Posterior vena cava (tissue), 2 donors: Measurements from ENCODE around the gene PDE8B. TPM values are rescaled to one million over a fixed set of nuclear protein-coding genes. Genes with fewer than 3 reads are reported as not detected.

Source experiments
- DNase-seq: peaks from one replicate; pipeline ENCODE4 v3.0.0-alpha.2; 2020; ENCODE audit warnings: low spot score
- intact Hi-C, 2 donors: fragments of 100-400 bp; cut with DNase I; formaldehyde crosslinking; loops; one replicate each; pipeline versions ENCODE4 v1.14.1 to v1.14.2; 2022 to 2023
- total RNA-seq, 2 donors: library from RNA; stranded (reverse); fragmentation: NEBNext Ultra II Directional; extraction: Animal tissue kit (Norgen Biotek cat#: 25700); gene quantifications; one replicate each; pipeline ENCODE4 v1.2.1, GENCODE V29; 2021
- donor health status: DM: yes; HTN: yes; CAD: no.
- donor health status: DM: yes; HTN: yes; CAD: no.

PDE8B gene
- total RNA-seq, 2 donors from 2014 or later, result 7.7 to 15.1 TPM

- DNase-seq, result no peak
These were observed 123.1 kb downstream of the PDE8B start for GRCh38 chr5:77333451-77334123.

GRCh38 chr5:77337246-77337645 is 126.8 kb downstream of the PDE8B start:
- no peak for DNase-seq
- intact Hi-C loops, result no loop called here

More at GRCh38 chr5:77333451-77334123, 123.1 kb downstream of the PDE8B start:
- intact Hi-C loops, result no loop called here

DNA sequence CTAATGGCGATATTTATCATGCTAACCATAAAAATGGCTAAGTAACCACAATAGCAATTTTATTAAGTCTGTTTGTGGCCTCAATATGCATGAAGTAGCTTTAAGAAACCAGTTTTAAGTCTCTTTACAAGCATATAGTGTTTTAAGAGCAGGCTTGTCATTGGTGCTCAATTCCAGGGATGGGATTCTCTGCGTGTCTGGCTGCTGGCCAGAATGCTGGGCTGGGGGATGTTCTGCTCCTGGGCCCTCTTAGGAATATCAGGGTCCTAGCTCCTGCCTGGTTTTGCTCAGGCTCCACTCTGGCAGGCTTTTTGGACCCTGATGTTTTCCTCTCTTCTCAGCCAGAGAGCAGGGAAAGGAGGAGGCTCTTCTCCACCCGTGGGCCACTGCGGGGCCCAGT is 127.2 kb downstream of the PDE8B start:
- intact Hi-C loops, result no loop called here
- DNase-seq, result no peak

GRCh38 chr5:77339337-77339890 is 128.9 kb downstream of the PDE8B start:
- intact Hi-C loops, result no loop called here
- no peak for DNase-seq

GRCh38 chr5:77343165-77343564 is 132.7 kb downstream of the PDE8B start:
- DNase-seq, result no peak
- intact Hi-C loops, result no loop called here

DNA sequence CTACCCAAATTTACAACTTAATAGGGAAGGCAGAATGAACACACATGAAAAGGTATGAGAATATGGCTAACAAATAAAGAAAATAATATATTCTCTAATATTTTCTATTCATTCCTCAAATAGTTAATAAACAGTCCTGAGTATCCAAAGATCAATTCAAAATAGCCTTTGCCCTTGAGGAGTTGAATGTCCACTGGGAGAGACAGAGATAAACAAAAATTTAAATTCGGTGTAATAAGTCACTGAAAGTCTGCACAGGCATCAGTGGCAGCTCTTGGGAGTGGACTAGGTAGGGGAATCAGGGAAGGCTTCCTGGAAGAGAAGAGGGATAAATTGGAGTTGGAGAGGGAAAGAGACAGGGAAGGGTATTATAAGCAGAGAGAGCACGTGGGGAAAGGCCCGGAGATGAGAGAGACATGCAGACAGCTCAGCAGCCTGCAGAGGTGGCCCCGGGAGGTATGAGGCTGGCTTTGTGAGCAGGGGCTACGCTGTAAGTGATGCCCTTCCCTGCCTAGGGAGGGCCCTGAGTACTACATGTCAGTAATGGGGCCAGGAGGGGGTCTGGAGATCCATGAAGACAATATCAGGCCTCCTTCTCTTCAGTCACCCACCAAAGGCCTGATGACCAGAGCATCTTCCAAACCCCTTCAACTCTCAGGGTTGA is 137.1 kb downstream of the PDE8B start:
- intact Hi-C loops, result no loop called here
- no peak for DNase-seq

DNA sequence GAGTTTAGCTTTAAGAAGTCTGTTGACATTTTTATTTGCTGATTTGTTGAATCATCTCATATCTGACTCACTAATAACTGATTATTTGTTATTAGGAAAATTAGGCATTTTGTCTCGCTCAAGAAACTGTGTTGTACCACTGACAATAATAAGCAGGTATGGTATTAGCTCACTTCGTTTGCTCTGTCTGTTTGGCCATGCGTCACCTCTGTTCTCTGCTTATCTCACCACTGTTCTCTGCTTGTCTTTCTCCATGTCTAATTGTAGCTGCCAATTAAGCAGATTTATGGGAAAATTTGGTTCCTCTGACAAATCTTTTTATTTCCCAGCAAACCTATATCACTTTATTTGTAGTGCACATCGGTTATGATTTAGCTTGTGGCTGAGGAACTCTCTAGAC is 142.8 kb downstream of the PDE8B start:
- intact Hi-C loops, result no loop called here
- no peak for DNase-seq

DNA sequence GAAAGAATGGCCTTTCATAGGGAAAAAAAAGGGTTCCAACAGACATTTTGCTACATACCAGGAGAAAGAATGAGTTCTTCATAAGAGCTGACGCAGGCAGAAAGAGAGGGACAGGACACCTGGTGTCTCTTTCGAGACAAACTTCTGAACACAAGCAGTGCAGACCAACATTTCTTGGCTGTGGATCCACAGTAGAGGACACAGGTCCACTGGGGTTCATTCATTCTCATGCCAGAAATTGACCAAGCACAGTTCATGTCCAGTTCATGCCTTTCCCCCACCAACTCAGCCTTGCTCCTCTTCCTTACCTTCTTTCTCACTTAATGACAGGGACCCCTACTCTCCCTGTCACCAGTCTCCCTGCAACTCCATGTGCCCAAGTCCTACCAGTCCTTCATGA is 144.0 kb downstream of the PDE8B start:
- intact Hi-C loops, result no loop called here

DNA sequence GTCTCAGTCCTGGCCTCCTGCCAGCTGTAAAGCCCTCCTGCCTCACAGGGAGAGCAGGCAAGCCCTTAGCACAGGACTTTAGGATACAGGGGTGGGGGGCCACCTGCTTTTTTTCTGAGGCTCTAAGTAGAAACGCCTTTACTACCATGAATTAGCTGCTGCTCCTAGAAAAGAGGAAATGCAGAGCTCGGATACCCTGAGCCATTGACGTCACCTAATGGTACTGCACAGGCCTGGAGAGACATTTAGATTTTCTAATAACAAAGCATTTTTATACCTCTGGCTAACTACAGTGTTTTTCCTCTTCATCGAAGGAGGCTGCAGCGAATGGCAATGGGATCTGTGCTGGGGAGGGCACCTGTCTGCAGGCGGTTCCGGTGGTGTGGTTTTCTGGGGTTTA is 144.6 kb downstream of the PDE8B start:
- DNase-seq, result no peak
- intact Hi-C loops, result no loop called here

More for the DNA sequence above, 144.0 kb downstream of the PDE8B start:
- no peak for DNase-seq

DNA sequence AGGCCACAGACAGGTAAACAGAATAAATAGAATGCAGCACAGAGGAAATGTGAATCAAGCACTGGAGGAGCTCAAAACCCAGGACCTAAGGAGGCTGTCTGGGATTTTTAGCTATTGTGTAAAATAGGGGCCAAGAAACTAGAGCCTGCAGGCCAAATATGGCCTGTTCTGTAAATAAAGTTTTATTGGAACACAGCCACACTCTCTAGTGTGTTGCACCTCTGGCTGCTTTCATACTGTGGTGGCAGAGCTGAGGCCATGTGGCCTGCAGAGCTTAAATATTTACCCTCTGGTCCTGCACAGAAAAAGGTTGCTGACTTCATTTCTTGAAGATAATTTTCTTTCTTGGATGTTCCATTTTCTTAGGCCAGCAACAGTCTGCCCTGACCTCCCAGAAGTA is 145.3 kb downstream of the PDE8B start:
- intact Hi-C loops, result no loop called here
- DNase-seq, result no peak

DNA sequence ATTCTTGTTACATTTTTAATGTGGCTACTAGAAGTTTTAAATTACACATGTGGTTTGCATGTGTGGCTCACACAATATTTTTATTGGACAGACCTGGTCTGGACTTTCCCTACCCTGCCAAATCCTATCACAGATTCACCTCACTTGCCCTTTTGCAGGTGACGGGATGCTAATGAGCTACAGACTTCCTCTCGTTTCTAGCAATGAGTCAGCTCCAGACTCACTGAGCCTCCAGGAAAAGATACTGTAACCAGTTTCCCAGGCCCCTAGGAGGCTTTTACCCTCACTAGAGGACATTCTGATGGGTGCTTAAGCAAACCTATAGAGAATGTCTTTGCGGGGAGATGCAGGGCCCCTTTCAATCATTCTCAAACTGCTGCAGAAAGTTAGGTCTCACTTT is 146.3 kb downstream of the PDE8B start:
- intact Hi-C loops, result no loop called here
- DNase-seq, result no peak

- no peak for DNase-seq
- intact Hi-C loops, result no loop called here
These were observed 148.1 kb downstream of the PDE8B start for GRCh38 chr5:77358255-77359205.

DNA sequence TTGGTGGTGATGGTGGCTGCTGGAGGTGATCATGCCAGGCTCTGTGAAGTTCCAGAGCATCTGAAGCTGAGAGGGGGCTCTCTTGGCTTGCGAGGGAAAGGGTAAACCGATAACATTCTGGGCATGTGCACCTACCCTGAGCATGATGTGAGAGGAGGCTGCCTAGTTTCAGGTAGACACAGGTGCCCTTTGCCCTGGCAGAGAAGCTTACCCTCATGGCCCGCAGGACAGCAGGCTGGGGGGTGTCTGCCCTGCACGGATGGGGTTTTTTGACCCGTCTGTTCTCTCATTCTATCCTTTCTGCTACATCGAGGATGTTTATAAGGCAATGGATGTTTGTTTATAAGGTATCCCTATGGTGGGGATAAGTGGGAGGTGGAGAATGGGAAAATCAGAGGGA is 148.8 kb downstream of the PDE8B start:
- no peak for DNase-seq
- intact Hi-C loops, result no loop called here

GRCh38 chr5:77360381-77360780 is 149.9 kb downstream of the PDE8B start:
- intact Hi-C loops, result no loop called here
- DNase-seq, result no peak

- no peak for DNase-seq
- intact Hi-C loops, result no loop called here
These were observed 150.5 kb downstream of the PDE8B start for GRCh38 chr5:77360973-77361372.

DNA sequence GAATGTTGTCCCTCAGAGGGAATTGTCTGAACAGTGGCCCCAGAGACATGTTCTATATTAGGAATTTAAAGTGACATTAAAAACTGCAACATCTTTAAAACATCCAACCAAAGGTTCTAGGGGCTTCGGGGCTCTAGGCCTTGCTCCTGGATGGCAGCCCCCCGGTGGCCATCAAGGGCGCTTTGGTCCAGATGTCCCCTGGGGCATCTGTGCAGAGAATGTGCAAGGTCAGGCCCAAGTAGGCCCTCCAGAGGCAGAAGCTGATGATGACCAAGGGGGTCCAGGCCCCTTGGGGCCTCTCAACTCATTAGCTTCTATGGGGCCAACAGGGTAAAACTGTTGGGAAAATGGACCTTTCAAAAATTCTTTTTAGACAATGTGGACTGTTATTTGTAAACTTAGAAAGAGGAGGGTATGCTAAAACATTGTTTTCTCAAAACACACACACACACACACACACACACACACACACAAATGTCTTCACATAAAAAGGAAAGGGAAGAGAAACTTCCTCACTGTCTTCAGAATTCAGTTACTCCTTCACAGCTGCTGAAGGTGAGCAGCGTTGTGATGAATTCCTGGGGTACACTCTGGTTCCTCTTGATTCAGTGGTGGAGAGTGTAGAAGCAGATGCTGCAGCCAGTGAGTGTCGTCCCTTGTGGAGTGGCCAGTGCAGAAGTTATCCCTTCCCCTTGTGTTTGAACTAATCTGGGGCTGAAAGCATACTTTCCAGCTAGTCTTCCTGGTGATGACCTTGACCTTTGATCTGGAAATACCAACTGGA is 156.4 kb downstream of the PDE8B start:
- intact Hi-C loops, result no loop called here
- no peak for DNase-seq

GRCh38 chr5:77367741-77368140 is 157.3 kb downstream of the PDE8B start:
- no peak for DNase-seq
- intact Hi-C loops, result no loop called here

DNA sequence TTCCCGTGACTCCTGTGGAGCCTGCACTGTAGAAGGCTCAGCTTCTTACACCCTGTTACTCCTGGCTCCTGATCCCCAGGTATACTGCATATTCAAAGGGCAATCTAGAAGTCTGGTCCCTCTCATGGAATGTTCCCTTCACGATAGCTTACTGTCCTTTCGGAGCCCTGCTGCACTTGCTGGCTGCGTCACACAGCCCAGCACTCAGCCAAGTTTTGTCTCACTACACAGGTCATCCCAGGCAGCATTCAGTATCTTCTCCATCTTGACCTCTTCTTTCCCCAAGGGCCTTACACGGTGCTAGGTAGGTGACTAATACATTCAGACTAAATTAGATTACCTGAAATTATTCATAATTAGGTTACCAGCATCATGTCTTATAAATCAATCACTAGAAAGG is 157.9 kb downstream of the PDE8B start:
- intact Hi-C loops, result no loop called here
- no peak for DNase-seq

DNA sequence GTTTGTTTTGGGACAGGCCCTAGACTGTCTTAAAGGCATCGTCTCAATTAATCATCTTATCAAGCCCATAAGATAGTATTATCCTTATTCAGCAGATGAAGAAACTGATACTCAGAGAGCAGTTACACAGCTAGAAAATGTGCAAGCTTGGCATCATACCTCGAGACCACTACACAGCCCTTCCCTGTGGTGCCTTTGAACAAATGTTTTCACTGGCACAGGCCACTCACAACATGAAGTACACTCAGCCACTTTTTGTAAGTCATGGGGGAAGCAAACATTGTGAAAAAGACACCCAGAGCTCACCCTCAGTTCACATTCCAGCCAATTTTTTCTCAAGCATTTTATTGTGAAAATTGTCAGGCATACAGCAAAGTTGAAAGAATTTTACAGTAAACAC is 159.1 kb downstream of the PDE8B start:
- intact Hi-C loops, result no loop called here
- no peak for DNase-seq
